Endothelial cell of coronary artery (primary cell): Measurements from ENCODE around the gene KRTAP10-1. TPM values are rescaled to one million over a fixed set of nuclear protein-coding genes. Genes with fewer than 3 reads are reported as not detected.

Source experiments
- total RNA-seq: library from RNA; depleted of rRNA; stranded (reverse); fragments of >200 nt; gene quantifications from 2 replicates; pipeline ENCODE4 v1.2.3, GENCODE V29; 2014

KRTAP10-1 gene, protein sequence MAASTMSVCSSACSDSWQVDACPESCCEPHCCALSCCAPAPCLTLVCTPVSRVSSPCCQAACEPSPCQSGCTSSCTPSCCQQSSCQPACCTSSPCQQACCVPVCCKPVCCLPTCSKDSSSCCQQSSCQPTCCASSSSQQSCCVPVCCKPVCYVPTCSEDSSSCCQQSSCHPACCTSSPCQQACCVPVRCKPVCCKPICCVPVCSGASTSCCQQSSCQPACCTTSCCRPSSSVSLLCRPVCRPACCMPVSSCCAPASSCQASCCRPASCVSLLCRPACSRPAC
- total RNA-seq, result not detected in 2 replicates

DNA sequence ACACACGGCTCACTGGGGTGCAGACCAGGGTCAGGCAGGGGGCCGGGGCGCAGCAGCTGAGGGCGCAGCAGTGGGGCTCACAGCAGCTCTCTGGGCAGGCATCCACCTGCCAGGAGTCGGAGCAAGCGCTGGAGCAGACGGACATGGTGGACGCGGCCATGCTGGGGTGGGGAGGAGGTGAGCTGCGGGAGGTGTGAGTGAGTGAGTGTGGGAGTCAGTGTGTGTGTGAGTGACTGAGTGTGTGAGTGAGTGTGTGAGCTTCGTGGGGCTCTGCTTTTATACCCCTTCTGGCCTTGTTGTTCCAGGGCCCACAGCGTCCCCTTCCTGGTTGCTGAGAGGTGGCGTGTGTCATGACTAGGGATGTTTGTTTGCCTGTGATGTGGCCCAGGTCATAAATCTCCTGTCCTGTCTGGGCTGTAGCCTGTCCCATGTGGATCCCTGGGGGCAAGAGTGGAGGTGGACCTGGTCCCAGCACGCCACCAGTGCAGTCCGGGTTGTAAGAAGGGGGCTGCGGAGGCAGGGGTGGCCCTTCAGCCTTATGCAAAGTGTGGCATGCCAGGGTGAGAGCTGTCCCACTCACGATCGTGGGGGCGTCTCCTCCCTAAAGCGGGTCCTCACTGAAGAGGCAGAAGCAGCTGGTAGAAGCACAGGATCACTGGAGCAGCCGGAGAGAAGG lies at the start of gene KRTAP10-1:
KRTAP10-1 (minus strand) TSS at position 205 of the 676 bp plus-strand sequence; CDS start at position 160, 45 bp downstream.

DNA sequence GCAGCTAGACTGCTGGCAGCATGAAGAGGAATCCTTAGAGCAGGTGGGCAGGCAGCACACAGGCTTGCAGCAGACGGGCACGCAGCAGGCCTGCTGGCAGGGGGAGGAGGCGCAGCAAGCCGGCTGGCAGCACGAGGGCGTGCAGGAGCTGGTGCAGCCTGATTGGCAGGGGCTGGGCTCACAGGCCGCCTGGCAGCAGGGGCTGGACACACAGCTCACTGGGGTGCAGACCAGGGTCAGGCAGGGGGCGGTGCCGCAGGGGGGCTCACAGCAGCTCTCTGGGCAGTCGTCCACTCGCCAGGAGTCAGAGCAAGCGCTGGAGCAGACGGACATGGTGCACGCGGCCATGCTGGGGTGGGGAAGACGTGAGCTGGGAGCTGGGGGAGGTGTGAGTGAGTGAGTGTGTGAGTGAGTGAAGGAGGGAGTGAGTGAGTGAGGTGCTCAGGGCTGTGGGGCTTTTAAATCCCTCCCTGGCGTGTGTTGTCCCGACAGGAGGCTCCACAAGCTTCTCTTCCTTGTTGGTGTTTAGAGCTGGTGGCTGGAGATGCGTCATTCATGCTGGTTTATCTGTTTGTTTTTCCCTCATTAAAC lies 40.3 kb upstream of the KRTAP10-1 start, which contains the start of gene KRTAP10-5:
KRTAP10-5 (minus strand) TSS at position 374 of the 591 bp plus-strand sequence; CDS start at position 348, 26 bp downstream.

DNA sequence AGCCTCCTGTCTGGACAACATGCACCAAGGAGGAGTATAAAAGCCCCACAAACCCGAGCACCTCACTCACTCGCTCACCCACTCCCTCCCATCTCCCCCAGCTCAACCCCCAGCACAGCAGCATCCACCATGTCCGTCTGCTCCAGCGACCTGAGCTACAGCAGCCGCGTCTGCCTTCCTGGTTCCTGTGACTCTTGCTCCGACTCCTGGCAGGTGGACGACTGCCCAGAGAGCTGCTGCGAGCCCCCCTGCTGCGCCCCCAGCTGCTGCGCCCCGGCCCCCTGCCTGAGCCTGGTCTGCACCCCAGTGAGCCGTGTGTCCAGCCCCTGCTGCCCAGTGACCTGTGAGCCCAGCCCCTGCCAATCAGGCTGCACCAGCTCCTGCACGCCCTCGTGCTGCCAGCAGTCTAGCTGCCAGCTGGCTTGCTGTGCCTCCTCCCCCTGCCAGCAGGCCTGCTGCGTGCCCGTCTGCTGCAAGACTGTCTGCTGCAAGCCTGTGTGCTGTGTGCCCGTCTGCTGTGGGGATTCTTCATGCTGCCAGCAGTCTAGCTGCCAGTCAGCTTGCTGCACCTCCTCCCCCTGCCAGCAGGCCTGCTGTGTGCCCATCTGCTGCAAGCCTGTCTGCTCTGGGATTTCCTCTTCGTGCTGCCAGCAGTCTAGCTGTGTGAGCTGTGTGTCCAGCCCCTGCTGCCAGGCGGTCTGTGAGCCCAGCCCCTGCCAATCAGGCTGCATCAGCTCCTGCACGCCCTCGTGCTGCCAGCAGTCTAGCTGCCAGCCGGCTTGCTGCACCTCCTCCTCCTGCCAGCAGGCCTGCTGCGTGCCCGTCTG lies 33.8 kb upstream of the KRTAP10-1 start, which contains the start of gene KRTAP10-4:
KRTAP10-4 (plus strand) TSS at position 100 of the 827 bp plus-strand sequence; CDS start at position 130, 30 bp downstream.

DNA sequence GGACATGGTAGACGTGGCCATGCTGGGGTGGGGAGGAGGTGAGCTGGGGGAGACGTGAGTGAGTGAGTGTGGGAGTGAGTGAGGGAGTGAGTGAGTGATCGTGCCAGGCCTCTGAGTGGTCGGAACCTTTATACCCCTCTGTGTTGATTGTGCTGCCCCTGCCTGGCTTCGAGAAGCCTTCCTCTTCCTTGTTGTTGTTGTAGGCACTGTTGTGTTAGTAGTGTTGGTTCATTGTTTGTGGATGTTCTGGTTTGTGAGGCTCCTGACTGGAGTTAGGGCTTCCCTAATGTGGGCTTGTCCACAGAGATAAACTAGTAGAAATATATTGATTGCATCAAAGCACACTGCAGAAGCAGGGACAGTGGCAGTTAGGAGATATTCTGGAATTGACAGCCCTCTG lies 18.7 kb upstream of the KRTAP10-1 start, which contains the start of gene KRTAP10-3:
KRTAP10-3 (minus strand) TSS at position 101 of the 400 bp plus-strand sequence; CDS start at position 21, 80 bp downstream.

DNA sequence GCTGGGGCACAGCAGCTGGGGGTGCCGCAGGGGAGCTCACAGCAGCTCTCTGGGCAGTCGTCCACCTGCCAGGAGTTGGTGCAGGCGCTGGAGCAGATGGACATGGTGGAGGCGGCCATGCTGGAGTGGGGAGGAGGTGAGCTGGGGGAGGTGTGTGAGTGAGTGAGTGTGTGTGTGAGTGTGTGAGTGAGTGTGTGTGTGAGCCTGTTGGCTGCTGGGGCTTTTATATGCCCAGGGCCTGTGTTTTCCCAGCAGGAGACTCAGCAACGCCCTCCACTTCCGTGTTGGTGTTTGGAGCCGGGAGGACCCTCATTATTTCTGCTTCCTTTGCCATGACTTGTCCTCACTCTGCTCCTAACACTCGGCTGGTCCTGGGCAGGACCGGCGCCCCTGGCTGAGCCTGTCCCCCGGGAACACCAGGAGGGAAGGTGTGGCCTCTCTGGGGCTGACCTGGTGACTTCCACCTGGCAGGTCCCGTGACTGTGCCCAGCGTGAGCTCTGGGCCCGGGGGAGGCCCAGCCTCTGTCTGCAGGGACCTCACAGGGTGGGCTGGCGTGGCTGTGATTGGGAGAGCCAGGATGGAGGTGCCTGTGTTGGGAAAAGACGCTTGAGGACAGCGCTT lies 11.5 kb upstream of the KRTAP10-1 start, which contains the start of gene KRTAP10-2:
KRTAP10-2 (minus strand) TSS at position 166 of the 622 bp plus-strand sequence; CDS start at position 119, 47 bp downstream.

Other genes with a start within 250 kb of the KRTAP10-1 start
- 240 and 386 TPM in 2 replicates for gene PFKL, start 240.1 kb downstream of the KRTAP10-1 start, total RNA-seq
- 4.9 and 6.1 TPM in 2 replicates for gene CFAP410, start 200.8 kb downstream of the KRTAP10-1 start, total RNA-seq
- under 0.01 and 0.18 TPM in 2 replicates for gene TRPM2, start 186.6 kb downstream of the KRTAP10-1 start, total RNA-seq
- 0.99 and 1.2 TPM in 2 replicates for gene LRRC3, start 84.7 kb downstream of the KRTAP10-1 start, total RNA-seq
- gene KRTAP10-2, start 11.3 kb upstream of the KRTAP10-1 start, total RNA-seq, result not detected in 2 replicates
- gene KRTAP10-3, start 18.6 kb upstream of the KRTAP10-1 start, total RNA-seq, result not detected in 2 replicates
- not detected in 2 replicates for gene KRTAP10-4, start 33.5 kb upstream of the KRTAP10-1 start, total RNA-seq
- not detected in 2 replicates for gene KRTAP10-5, start 40.4 kb upstream of the KRTAP10-1 start, total RNA-seq
- not detected in 2 replicates for gene KRTAP10-6, start 52.3 kb upstream of the KRTAP10-1 start, total RNA-seq
- gene KRTAP10-7, start 60.4 kb upstream of the KRTAP10-1 start, total RNA-seq, result not detected in 2 replicates
- not detected in 2 replicates for gene KRTAP10-8, start 71.9 kb upstream of the KRTAP10-1 start, total RNA-seq
- gene KRTAP10-9, start 86.9 kb upstream of the KRTAP10-1 start, total RNA-seq, result not detected in 2 replicates
- gene KRTAP10-10, start 97.2 kb upstream of the KRTAP10-1 start, total RNA-seq, result not detected in 2 replicates
- gene KRTAP10-11, start 106.2 kb upstream of the KRTAP10-1 start, total RNA-seq, result not detected in 2 replicates
- not detected in 2 replicates for gene KRTAP12-4, start 114.5 kb upstream of the KRTAP10-1 start, total RNA-seq
- not detected in 2 replicates for gene KRTAP12-3, start 117.7 kb upstream of the KRTAP10-1 start, total RNA-seq
- gene KRTAP12-2, start 126.7 kb upstream of the KRTAP10-1 start, total RNA-seq, result not detected in 2 replicates
- gene KRTAP12-1, start 142.0 kb upstream of the KRTAP10-1 start, total RNA-seq, result not detected in 2 replicates
- gene KRTAP10-12, start 157.0 kb upstream of the KRTAP10-1 start, total RNA-seq, result not detected in 2 replicates
- gene TSPEAR, start 171.4 kb upstream of the KRTAP10-1 start, total RNA-seq, result not detected in 2 replicates